GM20431 (cell line): Measurements from ENCODE around the gene GJC1.

Source experiments
- in situ Hi-C: fragments of 300-500 bp; cut with MseI, MboI; formaldehyde crosslinking; loops from one replicate; pipeline ENCODE4 v1.15.0; 2020; ENCODE audit warnings: low sequenced_read_pairs; ENCODE audit not compliant: unreplicated experiment

Gene GJC1

DNA sequence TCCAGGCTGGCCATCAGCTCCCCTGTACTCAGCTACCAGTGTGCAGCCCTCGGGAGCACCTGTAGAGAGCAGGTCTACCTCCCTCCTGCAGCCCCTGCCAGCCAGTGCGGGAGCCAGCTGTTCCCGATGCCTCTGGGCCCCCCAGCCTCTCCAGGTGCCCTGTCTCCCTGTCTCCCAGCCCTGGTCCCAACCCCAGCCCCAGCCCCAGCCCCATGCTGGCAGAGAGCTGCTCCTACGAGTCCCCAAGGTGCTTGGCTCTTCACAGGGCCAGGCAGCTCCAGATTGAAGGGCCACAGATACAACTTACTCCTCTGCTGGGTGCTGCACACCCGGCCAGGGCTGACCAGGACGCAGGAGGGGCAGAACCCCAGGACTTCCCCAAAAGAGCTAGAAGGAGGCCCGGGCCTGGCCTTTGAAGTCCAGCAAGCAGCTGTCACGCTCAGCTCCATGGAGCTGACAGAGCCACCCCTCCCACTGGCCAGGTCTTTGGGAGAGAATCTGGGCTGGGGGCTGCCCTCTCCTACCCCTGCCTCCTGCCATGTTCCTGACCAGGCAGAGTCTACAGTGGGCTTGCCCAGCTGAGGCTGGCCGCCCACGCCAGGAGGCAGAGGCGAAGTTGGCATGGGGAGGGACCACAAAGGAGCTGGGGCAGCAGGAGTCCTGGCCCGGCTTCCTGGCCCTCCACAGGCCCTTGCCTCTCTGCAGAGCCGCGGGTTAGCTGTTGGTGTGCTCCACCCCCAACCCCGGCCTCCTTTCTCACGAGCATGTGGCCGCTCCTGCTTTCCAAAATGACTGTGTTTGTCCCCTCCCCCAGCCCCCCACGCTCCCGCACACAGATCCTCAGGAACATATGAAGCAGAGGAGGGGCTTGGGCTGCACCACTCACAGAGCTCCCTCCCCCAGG, 80.8 kb downstream of the GJC1 start:
- in situ Hi-C loops, result no loop called here
